Activated CD4-positive, CD25-positive, alpha-beta regulatory T cell (primary cell): ENCODE measurements around the gene DENND2A.
"Not testable (repeated sequence)": the region's sequence is repeated elsewhere in the genome, so short reads cannot be mapped to it uniquely, and the experiment has no call there.

Experiments
- DNase-seq, 4 experiments: peaks; one replicate each; lab custom pipeline; 2025; lab: John Stamatoyannopoulos, UW

Gene DENND2A

GRCh38 chr7:140587243-140587642 lies 53.4 kb downstream of the DENND2A start:
- no peak for DNase-seq

GRCh38 chr7:140586516-140586915 lies 54.1 kb downstream of the DENND2A start:
- DNase-seq, result no peak

- DNase-seq, result no peak
Measured at GRCh38 chr7:140585333-140585732, 55.3 kb downstream of the DENND2A start.

GRCh38 chr7:140584195-140584851 lies 56.3 kb downstream of the DENND2A start:
- no peak for DNase-seq

- no peak for DNase-seq
Measured at GRCh38 chr7:140581411-140581810, 59.2 kb downstream of the DENND2A start.

GRCh38 chr7:140577651-140578050 lies 63.0 kb downstream of the DENND2A start:
- DNase-seq, result no peak

- DNase-seq, result no peak
Measured at GRCh38 chr7:140576589-140576988, 64.0 kb downstream of the DENND2A start.

- no peak for DNase-seq
Measured at GRCh38 chr7:140571538-140572122, 69.0 kb downstream of the DENND2A start.

- no peak for DNase-seq
Measured at GRCh38 chr7:140570120-140570519, 70.5 kb downstream of the DENND2A start.

GRCh38 chr7:140568021-140568813 lies 72.4 kb downstream of the DENND2A start:
- no peak for DNase-seq

GRCh38 chr7:140566186-140566585 lies 74.4 kb downstream of the DENND2A start:
- DNase-seq, result not testable (repeated sequence)

GRCh38 chr7:140565761-140566160 lies 74.9 kb downstream of the DENND2A start:
- not testable (repeated sequence) for DNase-seq

- DNase-seq, result no peak
Measured at GRCh38 chr7:140564643-140565042, 76.0 kb downstream of the DENND2A start.

GRCh38 chr7:140562926-140563481 lies 77.6 kb downstream of the DENND2A start:
- no peak for DNase-seq

GRCh38 chr7:140559410-140559809 lies 81.2 kb downstream of the DENND2A start:
- DNase-seq, result no peak

GRCh38 chr7:140557809-140558518 lies 82.6 kb downstream of the DENND2A start:
- DNase-seq, result no peak

GRCh38 chr7:140557069-140557468 lies 83.5 kb downstream of the DENND2A start:
- DNase-seq, result no peak

GRCh38 chr7:140553236-140553635 lies 87.4 kb downstream of the DENND2A start:
- not testable (repeated sequence) for DNase-seq

GRCh38 chr7:140552240-140552679 lies 88.4 kb downstream of the DENND2A start:
- no peak for DNase-seq

GRCh38 chr7:140551355-140552239 lies 89.0 kb downstream of the DENND2A start:
- no peak for DNase-seq

GRCh38 chr7:140546947-140547346 lies 93.7 kb downstream of the DENND2A start:
- no peak for DNase-seq
